CD4-positive, alpha-beta T cell treated with Interleukin-15 for 4 hours (primary cell): ENCODE results near the gene GAK.

Experiments used
- DNase-seq: peaks from one replicate; pipeline ENCODE4 v3.0.0-alpha.2; 2020; ENCODE audit warnings: low spot score

The GAK gene

GRCh38 chr4:907691-908425 is 24.3 kb downstream of the GAK start:
- DNase-seq = no peak

DNA sequence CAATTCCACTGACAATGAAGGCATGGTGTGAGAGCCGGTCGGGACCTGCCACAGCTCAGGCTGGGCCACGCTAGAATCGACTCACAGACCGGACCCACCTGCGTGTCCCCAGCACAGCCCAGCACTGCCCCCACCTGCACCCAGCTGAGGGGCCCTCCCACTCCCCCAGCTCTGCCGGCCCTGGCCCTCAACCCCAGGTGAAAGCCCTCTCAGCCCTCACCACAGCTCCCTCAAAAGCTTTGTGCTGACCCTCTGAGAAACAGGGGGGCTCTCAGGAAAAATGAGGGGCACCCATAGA is 25.1 kb downstream of the GAK start:
- DNase-seq = no peak

DNA sequence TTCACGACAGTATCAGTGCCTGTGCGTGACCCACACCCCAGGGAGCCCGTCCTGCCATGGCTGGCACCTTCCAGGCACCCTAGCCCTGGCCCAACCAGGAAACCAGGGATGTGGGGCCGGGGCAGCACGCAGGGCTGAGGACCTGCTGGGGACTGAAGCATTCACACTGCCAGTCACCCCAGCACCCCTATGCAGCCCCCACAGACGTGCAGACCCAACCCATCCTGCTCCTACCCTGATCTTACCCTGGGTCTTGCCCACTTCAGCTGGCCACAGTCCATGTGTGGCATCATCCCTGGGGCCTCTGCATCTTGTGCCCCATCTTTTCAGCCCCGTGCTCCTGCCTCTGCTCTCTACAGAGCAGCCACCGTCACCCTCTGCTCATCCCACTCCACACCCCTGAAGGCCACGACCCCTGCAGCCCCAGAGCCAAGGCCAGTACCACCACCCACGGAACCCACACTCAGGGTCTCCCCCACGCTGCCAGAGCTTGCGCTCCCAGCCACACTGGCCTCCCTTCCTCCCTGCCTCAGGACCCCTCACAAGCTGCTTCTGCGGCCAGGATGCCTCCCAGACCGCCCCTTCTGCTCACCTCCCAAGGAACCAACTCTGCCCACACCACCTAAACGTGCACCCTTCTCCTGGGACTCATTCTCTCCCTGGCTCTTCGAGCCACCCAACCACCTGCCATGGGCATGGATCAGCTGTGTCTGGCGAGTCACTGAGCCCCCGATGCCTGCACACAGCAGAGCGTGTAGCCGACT is 25.6 kb downstream of the GAK start:
- no peak for DNase-seq

GRCh38 chr4:905485-906338 is 26.4 kb downstream of the GAK start:
- DNase-seq = no peak

- no peak for DNase-seq
Observed at GRCh38 chr4:903066-904046, 28.8 kb downstream of the GAK start.

DNA sequence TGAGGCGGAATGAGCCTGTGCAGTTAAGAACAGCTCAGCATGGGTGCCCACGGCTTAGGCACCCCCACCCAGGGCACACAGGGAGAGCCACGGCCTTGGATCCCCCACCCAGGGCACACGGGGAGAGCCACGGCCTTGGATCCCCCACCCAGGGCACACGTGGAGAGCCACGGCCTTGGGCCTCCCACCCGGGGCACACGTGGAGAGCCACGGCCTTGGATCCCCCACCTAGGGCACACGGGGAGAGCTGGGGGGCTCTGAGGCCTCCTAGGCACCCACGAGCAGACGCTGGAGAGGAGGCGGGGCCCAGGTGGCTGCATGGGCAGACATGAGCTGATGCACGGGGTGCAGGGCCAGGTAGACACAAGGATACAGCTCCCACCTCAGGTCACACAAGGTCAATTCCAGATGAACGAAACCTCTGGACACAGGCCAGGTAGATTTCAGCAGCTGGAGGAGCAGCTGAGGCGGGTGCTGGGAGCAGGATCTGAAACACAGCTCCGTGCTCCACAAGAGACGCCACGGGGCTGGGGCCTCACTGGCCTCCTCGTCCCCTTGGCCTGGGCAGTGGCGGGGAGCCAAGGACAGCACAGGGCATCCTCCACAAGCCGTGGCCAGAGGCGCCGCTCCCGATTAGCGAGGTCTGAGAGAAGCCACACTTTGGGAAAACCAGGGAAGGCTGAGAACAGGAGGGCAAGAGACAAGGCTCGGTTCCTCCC is 30.8 kb downstream of the GAK start:
- DNase-seq = no peak

DNA sequence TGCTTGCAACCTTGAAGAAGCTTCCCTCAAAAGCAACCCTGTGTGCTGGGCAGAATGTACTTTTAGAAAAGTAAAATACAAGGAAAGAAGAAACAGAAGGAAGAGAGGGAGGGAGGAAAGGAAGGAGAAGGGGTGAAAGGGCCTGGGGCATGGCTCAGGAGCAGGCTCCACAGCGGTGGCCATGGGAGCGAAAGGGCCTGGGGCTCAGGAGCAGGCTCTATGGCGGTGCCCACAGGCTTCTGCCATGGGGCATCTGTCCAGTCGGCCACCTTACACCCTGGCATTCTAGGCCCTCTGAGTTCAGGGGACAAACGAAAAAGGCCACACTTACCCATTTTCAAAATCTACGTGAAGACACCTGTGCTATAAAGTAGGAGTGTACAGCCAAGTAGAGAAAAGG is 31.4 kb downstream of the GAK start:
- no peak for DNase-seq

DNA sequence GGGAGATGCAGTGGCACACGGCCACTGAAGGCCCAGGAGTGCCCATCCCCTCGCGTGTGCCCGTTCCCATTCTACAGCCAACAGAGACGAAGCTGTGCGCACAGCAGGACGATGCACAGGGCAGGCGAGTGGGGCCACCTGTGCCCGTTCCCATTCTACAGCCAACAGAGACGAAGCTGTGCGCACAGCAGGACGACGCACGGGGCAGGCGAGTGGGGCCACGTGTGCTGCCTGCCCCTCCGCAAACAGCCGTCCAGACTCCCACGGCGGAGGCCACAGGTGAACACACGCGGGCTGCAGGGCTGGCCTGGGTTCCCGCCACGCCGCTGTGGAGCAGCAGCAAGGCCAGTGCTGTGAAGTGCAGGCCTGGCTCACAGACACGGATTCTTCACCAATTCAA is 32.0 kb downstream of the GAK start:
- no peak for DNase-seq

- DNase-seq = no peak
Observed at GRCh38 chr4:899556-899906, 32.6 kb downstream of the GAK start.

GRCh38 chr4:898869-899555 is 33.1 kb downstream of the GAK start:
- DNase-seq = no peak

- no peak for DNase-seq
Observed at GRCh38 chr4:898123-898522, 34.0 kb downstream of the GAK start.

GRCh38 chr4:896630-897029 is 35.5 kb downstream of the GAK start:
- no peak for DNase-seq

- DNase-seq = no peak
Observed at GRCh38 chr4:896216-896615, 35.9 kb downstream of the GAK start.

DNA sequence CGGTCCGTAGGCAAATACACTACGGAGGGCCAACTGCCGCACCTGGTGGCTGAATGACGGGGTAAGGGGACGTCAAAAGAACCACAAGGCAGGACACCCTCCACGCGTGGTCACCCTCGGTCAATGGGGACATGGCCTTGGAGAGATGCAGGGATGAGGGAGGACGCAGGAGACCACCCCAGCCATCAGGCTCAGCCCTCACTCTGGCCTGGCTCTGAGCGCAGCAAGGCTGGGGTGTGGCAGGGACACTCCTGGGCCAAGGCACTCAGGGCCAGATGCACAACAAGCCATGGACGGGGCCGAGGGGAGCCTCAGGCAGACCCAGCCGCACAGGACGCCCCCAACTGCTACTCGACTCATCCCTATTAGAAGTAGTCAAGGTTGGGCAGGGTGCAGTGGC is 36.5 kb downstream of the GAK start:
- no peak for DNase-seq

- no peak for DNase-seq
Observed at GRCh38 chr4:893995-894705, 38.0 kb downstream of the GAK start.

- no peak for DNase-seq
Observed at GRCh38 chr4:893276-893994, 38.7 kb downstream of the GAK start.

- DNase-seq = no peak
Observed at GRCh38 chr4:892780-893179, 39.3 kb downstream of the GAK start.

GRCh38 chr4:891747-892146 is 40.4 kb downstream of the GAK start:
- DNase-seq = no peak

GRCh38 chr4:890036-890695 is 42.0 kb downstream of the GAK start:
- DNase-seq = no peak
